ENCODE data around the gene GJA10. TPM values are rescaled to one million over a fixed set of nuclear protein-coding genes. Genes with fewer than 3 reads are reported as not detected.

The GJA10 gene
- total and polyA plus RNA-seq, 2 experiments from 2014 or later, result not detected

DNA sequence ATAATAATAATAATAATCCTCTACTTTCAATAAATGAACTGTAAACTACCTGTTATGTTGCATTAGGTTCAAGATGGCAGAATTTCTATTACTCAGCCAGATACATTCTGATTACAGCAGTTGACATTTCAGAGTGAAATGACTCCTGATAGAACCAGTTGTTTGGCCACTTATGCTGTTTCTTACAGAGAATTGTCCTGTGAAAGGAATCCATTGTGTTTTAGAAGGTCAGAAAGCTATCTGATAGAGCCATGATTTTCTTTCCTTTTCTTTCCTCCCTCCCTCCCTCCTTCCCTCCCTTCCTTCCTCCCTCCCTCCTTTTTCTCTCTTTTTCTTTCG is 16.6 kb downstream of the GJA10 start:
- no peak overlapping the region for H3K9ac ChIP-seq
- H4K20me1 ChIP-seq (ENCODE audit: insufficient read depth), result no peaks in the 10 kb centered on the region
- H3K4me1 ChIP-seq (ENCODE audit: insufficient read depth), result no peaks in the 10 kb centered on the region
- H3K27me3 ChIP-seq (replicated peaks; ENCODE audit: insufficient read depth), result no peaks in the 10 kb centered on the region; the same call in 1 of the 2 replicates
- no peak for TF ChIP-seq EZH2 (IDR thresholded peaks at IDR 0.05; ENCODE audit: insufficient read depth, poor library complexity, severe bottlenecking)
- TF ChIP-seq EZH2phosphoT487 (IDR thresholded peaks at IDR 0.05; ENCODE audit: insufficient read depth, low read depth), result no peak
- 27% methylated on average over 1 of the region's 1 CpG; no CpG with 5 or more reads in 1 of the 2 experiments for WGBS, 2 experiments (ENCODE audit: low coverage in 1 of 2, low lambda C conversion rate in 2 of 2, missing lambda C conversion rate in 2 of 2)
- no peak overlapping the region for H2AFZ ChIP-seq
- H3K9me2 ChIP-seq (ENCODE audit: insufficient read depth), result no peaks in the 10 kb centered on the region
- H3F3A ChIP-seq (ENCODE audit: insufficient read depth), result no peaks in the 10 kb centered on the region
- H3K4me2 ChIP-seq (ENCODE audit: unreplicated experiment), result no peak overlapping the region
- in situ Hi-C loops (cut with MboI), result no loop called here
- no peaks in the 10 kb centered on the region for H3K36me3 ChIP-seq (ENCODE audit: low read depth)
- no peak overlapping the region for H3K27ac ChIP-seq
- no peaks in the 10 kb centered on the region for H3K79me2 ChIP-seq (ENCODE audit: insufficient read depth)
- H3K4me3 ChIP-seq, result no peak overlapping the region
- no peak for DNase-seq
- no peaks in the 10 kb centered on the region for H3K9me3 ChIP-seq (ENCODE audit: low read depth)

- no peak for DNase-seq
- Histone ChIP-seq H3K9me2 (ENCODE audit: insufficient read depth) (no peaks in the 10 kb centered on the region), H3K9me3 (ENCODE audit: low read depth) (no peaks in the 10 kb centered on the region), H3K79me2 (ENCODE audit: insufficient read depth) (no peaks in the 10 kb centered on the region), H3K36me3 (ENCODE audit: low read depth) (no peaks in the 10 kb centered on the region), H3K4me1 (ENCODE audit: insufficient read depth) (no peaks in the 10 kb centered on the region), H3K27me3 (replicated peaks; ENCODE audit: insufficient read depth) (no peaks in the 10 kb centered on the region; the same call in 1 of the 2 replicates), H4K20me1 (ENCODE audit: insufficient read depth) (no peaks in the 10 kb centered on the region), H3K27ac (no peak overlapping the region), H3K4me2 (ENCODE audit: unreplicated experiment) (no peak overlapping the region), H3K9ac (no peak overlapping the region), H3F3A (ENCODE audit: insufficient read depth) (no peaks in the 10 kb centered on the region), H2AFZ (no peak overlapping the region), H3K4me3 (no peak overlapping the region)
- TF ChIP-seq EZH2 (IDR thresholded peaks at IDR 0.05; ENCODE audit: insufficient read depth, poor library complexity, severe bottlenecking) (no peak), EZH2phosphoT487 (IDR thresholded peaks at IDR 0.05; ENCODE audit: insufficient read depth, low read depth) (no peak)
- in situ Hi-C loops (cut with MboI), result no loop called here
- WGBS, 2 experiments (ENCODE audit: low coverage in 1 of 2, low lambda C conversion rate in 2 of 2, missing lambda C conversion rate in 2 of 2), result 65 to 72% methylated on average over 3 of the region's 3 CpGs
These were observed 22.1 kb downstream of the GJA10 start for GRCh38 chr6:89916136-89916920.

GRCh38 chr6:89917216-89917615 is 22.9 kb downstream of the GJA10 start:
- Histone ChIP-seq H3K4me3 (no peak overlapping the region), H3F3A (ENCODE audit: insufficient read depth) (no peaks in the 10 kb centered on the region), H3K9me3 (ENCODE audit: low read depth) (no peaks in the 10 kb centered on the region), H3K27me3 (replicated peaks; ENCODE audit: insufficient read depth) (no peaks in the 10 kb centered on the region; the same call in 1 of the 2 replicates), H3K9me2 (ENCODE audit: insufficient read depth) (no peaks in the 10 kb centered on the region), H3K27ac (no peak overlapping the region), H3K79me2 (ENCODE audit: insufficient read depth) (no peaks in the 10 kb centered on the region), H3K9ac (no peak overlapping the region), H3K4me2 (ENCODE audit: unreplicated experiment) (no peak overlapping the region), H3K36me3 (ENCODE audit: low read depth) (no peaks in the 10 kb centered on the region), H2AFZ (no peak overlapping the region), H4K20me1 (ENCODE audit: insufficient read depth) (no peaks in the 10 kb centered on the region), H3K4me1 (ENCODE audit: insufficient read depth) (no peaks in the 10 kb centered on the region)
- 67 to 69% methylated on average over 4 of the region's 4 CpGs for WGBS, 2 experiments (ENCODE audit: low coverage in 1 of 2, low lambda C conversion rate in 2 of 2, missing lambda C conversion rate in 2 of 2)
- TF ChIP-seq EZH2phosphoT487 (IDR thresholded peaks at IDR 0.05; ENCODE audit: insufficient read depth, low read depth) (no peak), EZH2 (IDR thresholded peaks at IDR 0.05; ENCODE audit: insufficient read depth, poor library complexity, severe bottlenecking) (no peak)
- DNase-seq, result no peak
- in situ Hi-C loops (cut with MboI), result no loop called here

DNA sequence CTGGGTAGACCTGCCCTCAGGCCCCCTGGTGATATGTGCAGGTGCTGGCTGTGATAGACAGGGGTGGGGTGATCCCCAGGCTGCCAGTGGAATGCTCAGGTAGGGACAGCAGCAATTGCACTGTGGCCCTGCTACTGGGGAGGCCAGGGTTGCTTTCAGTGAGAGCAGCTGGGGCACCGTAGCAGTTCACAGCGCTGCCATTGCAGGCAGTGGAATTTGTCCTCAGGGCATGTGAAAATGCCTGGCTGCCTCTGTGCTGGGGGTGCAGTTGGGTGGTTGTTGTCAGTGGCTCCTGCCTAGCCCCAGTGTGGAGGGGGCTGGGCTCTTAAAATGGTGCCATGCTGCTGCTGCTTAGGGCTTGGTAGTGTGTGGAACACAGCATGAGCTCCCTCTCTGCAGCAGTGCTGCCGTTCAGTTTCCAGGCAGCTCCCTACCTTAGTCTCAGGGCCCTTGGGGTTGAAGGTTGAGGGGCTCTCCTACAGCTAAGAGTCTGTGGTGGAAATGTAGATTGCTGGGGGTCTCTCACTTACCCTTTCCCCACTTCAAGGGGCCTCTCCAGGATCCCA is 23.6 kb downstream of the GJA10 start:
- Histone ChIP-seq H3K36me3 (ENCODE audit: low read depth) (no peaks in the 10 kb centered on the region), H4K20me1 (ENCODE audit: insufficient read depth) (no peaks in the 10 kb centered on the region), H3K9me3 (ENCODE audit: low read depth) (no peaks in the 10 kb centered on the region), H3K9me2 (ENCODE audit: insufficient read depth) (no peaks in the 10 kb centered on the region), H3K27ac (no peak overlapping the region), H3K27me3 (replicated peaks; ENCODE audit: insufficient read depth) (no peaks in the 10 kb centered on the region; the same call in 1 of the 2 replicates), H3K4me3 (no peak overlapping the region), H3F3A (ENCODE audit: insufficient read depth) (no peaks in the 10 kb centered on the region), H2AFZ (no peak overlapping the region), H3K4me1 (ENCODE audit: insufficient read depth) (no peaks in the 10 kb centered on the region), H3K9ac (no peak overlapping the region), H3K4me2 (ENCODE audit: unreplicated experiment) (no peak overlapping the region), H3K79me2 (ENCODE audit: insufficient read depth) (no peaks in the 10 kb centered on the region)
- in situ Hi-C loops (cut with MboI), result no loop called here
- DNase-seq, result no peak
- WGBS, 2 experiments (ENCODE audit: low coverage in 1 of 2, low lambda C conversion rate in 2 of 2, missing lambda C conversion rate in 2 of 2), result 63 to 65% methylated on average over 3 of the region's 3 CpGs
- TF ChIP-seq EZH2 (IDR thresholded peaks at IDR 0.05; ENCODE audit: insufficient read depth, poor library complexity, severe bottlenecking), result no peak

All from GM23248 (cell line).